ENCODE measurements around the gene CCDC40.
A peak's percentile ranks its signal among the peaks of the same experiment; 100 is the strongest.

Gene CCDC40

DNA sequence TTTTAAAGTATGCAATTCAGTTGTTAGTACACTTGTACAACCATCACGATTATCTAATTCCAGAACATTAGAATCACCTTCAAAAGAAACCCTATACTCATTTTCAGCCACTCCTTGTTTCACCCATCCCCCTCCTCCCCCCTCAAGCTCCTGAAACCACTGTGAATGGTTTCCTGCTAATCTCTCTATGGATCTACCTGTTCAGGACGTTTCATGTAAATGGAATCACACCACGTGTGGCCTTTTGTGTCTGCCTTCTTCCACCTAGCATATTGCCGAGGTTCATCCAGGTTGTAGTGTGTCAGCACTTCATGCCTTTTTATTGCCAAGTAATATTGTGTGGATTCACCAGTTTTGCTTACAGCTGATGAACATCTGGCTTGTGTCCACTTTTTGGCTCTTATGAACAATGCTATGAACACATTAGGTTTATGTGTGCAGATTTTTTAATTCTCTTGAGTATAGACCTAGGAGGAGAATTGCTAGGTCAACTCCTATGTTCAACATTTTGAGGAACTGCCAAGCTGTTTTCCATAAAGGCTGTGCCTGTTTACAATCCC lies 92.6 kb downstream of the CCDC40 start:
- DNase-seq (ENCODE audit: low read depth in 4 of 4, low spot score in 1 of 4) = no peak

DNA sequence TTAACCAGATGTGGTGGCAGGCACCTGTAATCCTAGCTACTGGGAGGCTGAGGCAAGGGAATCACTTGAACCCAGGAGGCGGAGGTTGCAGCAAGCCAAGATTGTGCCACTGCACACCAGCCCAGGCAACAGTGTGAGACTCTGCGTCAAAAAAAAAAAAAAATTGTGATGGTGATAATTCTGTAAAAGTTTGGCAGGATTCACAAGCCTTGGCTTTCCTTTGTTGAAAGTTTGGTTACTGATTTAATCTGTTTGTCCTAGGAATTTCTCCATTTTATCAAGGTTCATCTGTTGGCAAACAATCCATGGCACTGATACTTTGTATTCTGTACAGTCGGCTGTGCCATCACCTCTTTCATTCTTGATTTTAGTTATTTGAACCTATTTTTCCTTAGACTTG lies 94.5 kb downstream of the CCDC40 start:
- DNase-seq (ENCODE audit: low read depth in 4 of 4, low spot score in 1 of 4) = no peak

DNA sequence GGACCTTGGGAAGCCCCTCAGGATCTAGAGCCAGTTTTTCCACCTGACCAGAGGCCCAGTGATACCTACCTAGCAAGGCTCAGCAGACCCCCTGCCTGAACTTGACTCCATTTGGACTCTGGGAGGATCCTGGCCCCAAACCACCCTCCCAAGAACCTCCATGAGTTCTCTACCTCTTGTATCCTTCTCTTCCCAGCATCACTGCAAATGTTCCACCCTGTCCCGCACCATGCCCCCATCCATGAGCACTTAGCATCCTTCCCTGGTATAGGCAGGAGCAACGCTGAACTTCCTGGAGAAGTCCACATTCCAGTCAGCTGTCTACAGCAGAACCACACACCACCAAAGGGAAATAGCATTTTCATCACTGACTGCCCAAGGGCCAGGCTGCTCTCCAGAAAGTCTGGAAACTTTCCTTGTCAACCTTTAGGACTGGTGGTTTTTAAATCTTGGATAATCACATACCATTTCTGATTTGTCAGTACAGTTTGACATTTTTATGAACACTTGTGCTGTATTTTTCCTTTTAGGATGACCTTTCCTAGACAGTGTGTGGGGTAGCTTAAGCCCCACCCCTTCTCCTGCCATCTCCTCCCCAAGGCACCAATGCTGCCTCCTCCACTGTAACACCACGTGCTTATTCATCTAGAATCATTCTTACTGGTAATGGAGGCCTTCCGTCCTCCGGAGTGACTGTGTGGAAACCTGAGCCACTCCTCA lies 96.6 kb downstream of the CCDC40 start:
- DNase-seq (ENCODE audit: low read depth in 4 of 4, low spot score in 1 of 4) = no peak

DNA sequence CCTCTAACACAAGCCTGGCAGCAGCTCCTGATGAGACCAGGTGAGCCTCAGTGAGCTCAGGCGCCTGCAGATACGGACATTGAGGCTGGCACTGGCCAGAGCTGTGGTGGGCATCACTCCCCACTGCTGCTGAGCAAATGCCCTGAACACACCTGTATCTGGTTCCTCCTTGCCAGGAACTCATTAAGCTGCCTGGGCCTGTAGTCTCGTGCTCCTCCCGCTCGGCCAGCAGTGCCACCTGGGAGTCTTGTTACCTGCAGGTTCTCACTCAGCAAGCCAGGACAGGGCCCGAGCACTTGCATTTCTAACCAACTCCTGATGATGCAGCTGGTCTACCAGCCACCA lies 97.2 kb downstream of the CCDC40 start:
- DNase-seq (ENCODE audit: low read depth in 4 of 4, low spot score in 1 of 4) = no peak

DNA sequence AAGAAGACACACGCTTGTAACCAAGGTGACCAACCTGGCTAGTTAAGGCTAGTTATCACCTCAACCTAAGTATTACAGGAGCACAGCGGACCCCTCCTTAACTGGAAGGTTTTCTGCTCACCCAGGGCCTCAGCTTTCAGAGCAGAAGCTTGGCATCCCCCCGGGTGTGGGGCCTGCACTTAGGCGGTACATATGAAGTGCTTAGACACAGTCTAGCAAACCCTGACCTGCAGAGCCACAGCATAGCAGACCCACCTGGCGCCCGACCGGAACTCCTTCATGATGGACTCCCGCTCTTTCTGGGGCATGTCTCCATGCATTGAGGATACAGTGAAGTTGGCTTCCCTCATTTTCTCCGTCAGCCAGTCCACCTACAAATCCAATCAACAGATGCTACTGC lies 100.7 kb downstream of the CCDC40 start:
- DNase-seq (ENCODE audit: low read depth in 4 of 4, low spot score in 1 of 4) = no peak

DNA sequence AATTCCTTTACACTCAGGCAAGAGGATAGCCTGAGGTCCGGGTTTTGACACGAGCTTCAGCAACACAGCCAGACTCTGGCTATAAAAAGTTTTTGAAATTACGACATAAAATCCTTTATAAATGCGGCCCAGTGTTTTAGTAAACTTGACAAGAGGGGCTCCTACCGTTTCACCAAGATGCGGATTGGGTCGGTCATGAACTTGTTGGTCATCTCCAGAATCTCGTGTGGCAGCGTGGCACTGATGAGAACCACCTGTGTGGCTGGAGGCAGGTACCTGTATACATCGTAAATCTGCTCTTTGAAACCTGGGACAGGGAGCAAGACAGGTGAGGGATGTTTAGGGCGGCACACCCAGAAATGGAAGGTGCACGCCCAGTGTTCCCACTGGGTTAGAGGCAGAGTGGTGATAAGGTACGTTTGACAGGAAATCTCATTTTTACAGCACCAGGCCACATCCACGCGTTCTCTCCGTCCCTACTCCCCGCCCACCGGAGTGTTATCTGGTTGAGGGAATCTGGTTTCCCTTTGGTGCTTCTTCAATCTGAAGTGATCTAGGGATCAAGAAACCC lies 102.5 kb downstream of the CCDC40 start:
- no peak for DNase-seq (ENCODE audit: low read depth in 4 of 4, low spot score in 1 of 4)

DNA sequence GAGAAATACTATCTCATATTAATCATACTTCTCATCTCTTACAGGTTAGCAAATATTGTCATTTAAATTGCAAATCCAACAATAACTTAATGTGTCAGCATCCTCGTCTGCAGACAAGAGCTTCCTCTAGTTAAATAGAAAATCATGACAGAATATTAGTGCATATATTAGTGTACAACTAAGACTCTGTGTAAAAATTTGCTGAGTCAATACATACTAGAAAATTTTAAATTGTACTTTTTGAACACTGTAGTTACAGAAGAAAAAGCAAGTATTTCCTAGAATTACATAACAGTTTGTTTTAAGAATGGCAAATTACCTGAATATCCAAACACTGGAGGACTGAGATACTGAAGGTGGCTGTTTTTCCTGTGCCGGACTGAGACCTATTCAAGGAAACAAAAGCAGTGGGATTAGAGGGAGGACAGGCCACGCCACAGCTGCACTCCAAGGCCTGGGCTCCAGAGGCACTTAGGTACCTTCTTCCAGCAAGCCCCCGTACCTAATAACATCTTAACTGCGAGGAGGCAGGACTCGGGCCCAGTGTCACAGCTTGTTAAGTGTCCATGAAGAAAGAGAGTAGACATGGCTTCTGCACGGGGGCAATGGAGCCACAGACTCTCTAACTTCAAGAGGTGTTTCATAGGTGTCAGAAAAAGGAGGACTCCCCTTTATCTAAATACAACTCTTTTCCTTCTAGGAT lies 105.2 kb downstream of the CCDC40 start:
- DNase-seq (ENCODE audit: low read depth in 4 of 4, low spot score in 1 of 4) = no peak

DNA sequence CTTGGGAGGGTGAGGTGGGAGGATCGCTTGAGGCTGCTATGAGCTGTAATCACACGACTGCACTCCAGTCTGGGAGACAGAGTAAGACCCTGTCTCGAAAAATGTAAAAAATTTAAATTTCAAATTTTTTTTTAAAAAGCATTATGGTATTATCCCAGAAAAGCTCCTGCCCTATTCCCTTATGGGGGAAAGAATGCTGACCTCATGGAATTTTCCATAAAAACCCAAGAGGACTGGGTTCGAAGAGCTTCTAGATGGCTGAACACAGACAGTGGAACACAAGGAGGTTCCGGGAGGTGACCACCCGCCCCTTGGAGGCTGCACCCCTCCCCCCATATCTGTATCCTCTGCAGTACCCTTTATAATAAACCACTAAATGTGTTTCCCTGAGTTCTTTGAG lies 106.5 kb downstream of the CCDC40 start:
- DNase-seq (ENCODE audit: low read depth in 4 of 4, low spot score in 1 of 4) = no peak

DNA sequence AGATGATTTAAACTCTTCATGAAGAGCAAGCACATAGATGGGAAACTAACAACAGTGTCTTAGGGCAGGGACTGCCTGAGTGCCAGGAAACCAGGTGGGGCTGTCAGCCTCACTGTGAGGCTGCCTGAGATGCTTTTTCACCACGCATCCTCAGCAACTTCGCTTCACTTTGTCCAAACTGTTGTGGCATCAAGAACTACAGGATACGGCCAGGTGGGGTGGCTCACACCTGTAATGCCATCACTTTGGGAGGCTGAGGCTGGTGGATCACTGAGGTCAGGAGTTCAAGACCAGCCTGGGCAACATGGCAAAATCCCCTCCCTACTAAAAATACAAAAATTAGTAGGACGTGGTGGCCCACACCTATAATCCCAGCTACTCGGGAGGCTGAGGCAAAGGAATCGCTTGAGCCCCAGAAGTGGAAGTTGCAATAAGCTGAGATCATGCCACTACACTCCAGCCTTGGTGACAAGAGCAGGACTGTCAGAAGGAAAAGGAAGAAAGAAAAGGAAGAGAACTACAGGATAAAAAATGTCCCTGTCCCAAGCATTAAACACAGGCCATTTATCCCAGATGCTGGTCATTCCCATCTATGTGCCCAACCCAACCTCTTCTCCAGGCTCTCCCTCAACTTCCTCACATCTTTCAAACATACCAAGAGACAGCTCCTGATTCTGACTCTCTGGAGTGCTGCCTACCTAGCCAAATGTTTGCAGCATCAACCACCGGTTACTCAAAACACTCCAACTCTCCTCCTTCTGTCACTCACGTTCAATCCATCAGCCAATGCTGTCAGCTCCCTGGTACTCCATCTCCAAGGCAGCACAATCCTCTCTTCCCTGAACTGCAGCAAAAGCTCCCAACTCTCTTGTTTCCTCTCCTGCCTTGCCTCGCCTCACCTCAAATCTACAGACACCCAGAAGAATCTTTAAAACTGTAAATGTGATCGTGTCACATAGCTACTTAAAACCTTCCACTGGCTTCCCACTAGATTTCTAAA lies 108.9 kb downstream of the CCDC40 start:
- DNase-seq (ENCODE audit: low read depth in 4 of 4, low spot score in 1 of 4) = no peak

DNA sequence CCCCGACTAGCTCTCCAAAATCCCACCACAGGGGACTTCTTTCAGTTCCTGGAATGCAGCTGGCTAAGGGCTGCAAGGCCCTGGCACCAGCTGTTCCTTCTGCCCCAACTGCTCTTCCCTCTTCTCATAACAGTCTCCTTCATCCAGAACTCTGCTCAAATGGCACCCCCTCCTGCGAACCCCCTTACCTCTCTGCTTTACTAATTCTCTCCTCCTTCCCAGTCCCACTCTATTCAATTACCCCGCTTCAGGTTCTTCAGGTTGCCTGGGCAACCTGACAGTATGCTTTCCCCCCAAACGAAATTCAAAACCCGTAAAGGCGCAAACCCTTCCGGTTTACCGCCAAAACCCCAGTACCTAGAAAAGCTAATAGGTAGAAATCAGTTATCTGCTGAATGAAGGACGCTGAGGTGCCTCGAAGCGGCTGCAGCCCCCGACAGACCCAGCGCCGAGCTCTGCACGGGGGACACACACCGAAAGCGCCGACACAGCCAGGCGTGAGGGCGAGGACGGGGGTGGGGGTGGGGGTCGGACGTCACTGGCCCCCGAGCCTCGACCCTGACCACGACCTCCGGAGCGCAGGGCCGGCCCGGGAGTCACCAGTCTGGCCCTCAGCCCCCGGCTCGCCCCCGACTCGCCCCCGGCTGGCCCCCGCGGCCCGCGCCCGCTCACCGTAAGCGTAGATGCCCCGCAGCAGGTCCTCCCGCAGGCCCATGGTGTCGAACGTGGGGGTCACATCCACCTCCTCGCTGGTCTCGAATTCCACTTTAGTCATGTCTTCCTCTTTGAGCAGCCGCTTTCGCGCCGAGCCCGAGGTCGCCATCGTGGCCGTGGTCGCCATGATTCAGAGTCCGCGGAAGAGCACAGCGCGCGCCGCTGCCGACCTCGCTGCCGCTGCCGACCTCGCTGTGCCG lies 109.9 kb downstream of the CCDC40 start:
- no peak for DNase-seq (ENCODE audit: low read depth in 4 of 4, low spot score in 1 of 4)

DNA sequence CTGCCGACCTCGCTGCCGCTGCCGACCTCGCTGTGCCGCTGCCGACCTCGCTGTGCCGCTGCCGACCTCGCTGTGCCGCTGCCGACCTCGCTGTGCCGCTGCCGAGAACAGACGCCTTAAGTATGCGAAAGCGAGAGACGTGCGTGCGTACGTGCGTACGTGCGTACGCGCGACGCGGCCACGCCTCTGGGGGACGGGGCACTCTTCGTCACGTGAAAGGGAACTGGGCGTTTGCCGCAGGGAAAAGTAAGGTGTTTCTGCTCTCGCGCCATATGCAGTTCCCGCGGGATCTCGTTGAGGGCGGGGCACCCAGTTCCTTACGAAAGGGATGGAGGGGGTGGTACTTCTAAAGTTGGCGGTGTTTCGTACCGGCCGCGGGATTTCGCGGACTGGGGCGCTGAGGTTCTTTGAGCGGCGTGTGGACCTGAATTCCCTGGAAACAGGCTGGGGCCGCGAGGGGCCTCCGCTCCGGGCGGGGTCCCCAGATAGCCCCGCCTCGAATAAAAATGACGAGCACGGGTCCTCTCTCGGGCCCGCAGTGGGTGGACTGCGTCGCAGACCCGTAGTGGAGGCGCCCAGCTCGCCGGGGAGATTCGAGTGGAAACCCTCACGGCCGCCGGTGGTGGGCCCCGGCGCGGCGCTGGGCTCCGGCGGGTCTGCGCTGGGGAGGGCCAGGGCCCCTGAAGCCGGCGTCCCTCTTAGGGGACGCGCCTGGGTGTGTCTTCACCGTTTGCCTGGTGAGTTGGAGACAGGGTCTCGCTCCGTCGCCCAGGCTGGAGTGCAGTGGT lies 110.8 kb downstream of the CCDC40 start, which contains the start of gene EIF4A3:
Gene EIF4A3, minus strand, starts transcription at position 94 of the 788 bp plus-strand sequence. CDS start 167 bp downstream, outside the sequence.
- DNase-seq (ENCODE audit: low read depth in 4 of 4, low spot score in 1 of 4) = peak; percentile 83 to 96 (median 88)

All from stimulated activated CD4-positive, alpha-beta T cell treated with anti-CD3 and anti-CD28 coated beads, Interleukin-1b, Interleukin-23, amount 100 ng/mL, for 24 hours (primary cell).